Neural progenitor cell (in vitro differentiated cells): Measurements from ENCODE around the gene TRAPPC3. TPM values are rescaled to one million over a fixed set of nuclear protein-coding genes. Genes with fewer than 3 reads are reported as not detected.

ENCODE experiments used
- DNase-seq: peaks from one replicate; pipeline ENCODE4 v3.0.0-alpha.2; 2016; ENCODE audit warnings: low spot score
- H2AFZ ChIP-seq: fragments of 200-600 bp; sonication (generic); replicated peaks from 2 replicates; pipeline ENCODE4 v1.6.1; 2016; ENCODE audit warnings: antibody characterized with exemption
- H3F3A ChIP-seq: fragments of 200-600 bp; sonication (generic); 2 replicates; pipeline ENCODE4 v1.6.1; 2016; ENCODE audit warnings: antibody characterized with exemption, low read depth
- H3K27ac ChIP-seq: fragments of 200-600 bp; sonication (generic); 2 replicates; pipeline ENCODE4 v1.5.1; 2016; ENCODE audit warnings: mild to moderate bottlenecking
- H3K27me3 ChIP-seq: fragments of 200-600 bp; sonication (generic); 2 replicates; pipeline ENCODE4 v1.6.1; 2016; ENCODE audit warnings: mild to moderate bottlenecking, moderate library complexity
- H3K36me3 ChIP-seq: fragments of 200-600 bp; sonication (generic); 2 replicates; pipeline ENCODE4 v1.5.1; 2016
- H3K4me1 ChIP-seq: fragments of 200-600 bp; sonication (generic); 2 replicates; pipeline ENCODE4 v1.6.1; 2016; ENCODE audit warnings: mixed run types
- H3K4me2 ChIP-seq: fragments of 200-600 bp; sonication (generic); 2 replicates; pipeline ENCODE4 v1.6.1; 2016
- H3K4me3 ChIP-seq: fragments of 200-600 bp; sonication (generic); 2 replicates; pipeline ENCODE4 v1.5.1; 2016
- H3K79me2 ChIP-seq: fragments of 200-600 bp; sonication (generic); 2 replicates; pipeline ENCODE4 v1.6.1; 2016; ENCODE audit warnings: low read depth
- H3K9ac ChIP-seq: fragments of 200-600 bp; sonication (generic); 2 replicates; pipeline ENCODE4 v1.6.1; 2016
- H3K9me3 ChIP-seq: fragments of 200-600 bp; sonication (generic); 2 replicates; pipeline ENCODE4 v1.5.1; 2016; ENCODE audit warnings: low read depth
- H4K20me1 ChIP-seq: fragments of 200-600 bp; sonication (generic); 2 replicates; pipeline ENCODE4 v1.6.1; 2016; ENCODE audit warnings: low read depth
- H3K27ac Mint-ChIP-seq: 3 replicates; pipeline ENCODE4 v1.8.0; 2021; ENCODE audit warnings: mixed read lengths
- H3K27me3 Mint-ChIP-seq: 2 replicates; pipeline ENCODE4 v1.8.0; 2022; ENCODE audit warnings: low read depth, mild to moderate bottlenecking, inconsistent platforms, moderate library complexity, mixed read lengths; ENCODE audit not compliant: insufficient read depth
- H3K36me3 Mint-ChIP-seq: 3 replicates; pipeline ENCODE4 v1.8.0; 2021; ENCODE audit warnings: mixed read lengths
- H3K4me1 Mint-ChIP-seq: 3 replicates; pipeline ENCODE4 v1.8.0; 2021; ENCODE audit warnings: mixed read lengths
- H3K4me3 Mint-ChIP-seq: 3 replicates; pipeline ENCODE4 v1.8.0; 2021; ENCODE audit warnings: mild to moderate bottlenecking, moderate library complexity, mixed read lengths
- H3K9me3 Mint-ChIP-seq: 3 replicates; pipeline ENCODE4 v1.8.0; 2020; ENCODE audit warnings: mixed read lengths
- CTCF ChIP-seq: fragments of 200-600 bp; sonication (generic); IDR thresholded peaks from 2 replicates; pipeline ENCODE4 v1.5.1; 2017; ENCODE audit warnings: antibody characterized with exemption, mild to moderate bottlenecking
- EZH2 ChIP-seq: fragments of 200-600 bp; sonication (generic); IDR thresholded peaks from 2 replicates; pipeline ENCODE4 v1.6.1; 2017; ENCODE audit warnings: antibody characterized with exemption, mild to moderate bottlenecking, moderate library complexity
- EZH2phosphoT487 ChIP-seq: fragments of 200-600 bp; sonication (generic); IDR thresholded peaks from 2 replicates; pipeline ENCODE4 v1.6.1; 2017; ENCODE audit warnings: antibody characterized with exemption
- total RNA-seq: library from RNA; depleted of rRNA; stranded (reverse); fragments of >200 nt; gene quantifications from 2 replicates; pipeline ENCODE4 v1.2.3, GENCODE V29; 2015; ENCODE audit warnings: low replicate concordance

Gene TRAPPC3
- total RNA-seq, 1 donor from 2014 or later: 44.9 TPM

- Histone ChIP-seq H3K4me2 (no peak overlapping the region), H3F3A (no peaks in the 10 kb centered on the region), H4K20me1 (peaks cover 14% of the 10 kb centered on the region), H3K27ac (no peak overlapping the region), H3K79me2 (no peaks in the 10 kb centered on the region), H3K27me3 (peaks cover 57% of the 10 kb centered on the region), H3K9me3 (no peaks in the 10 kb centered on the region), H3K4me3 (no peak overlapping the region), H3K36me3 (no peaks in the 10 kb centered on the region), H3K4me1 (peaks cover 3% of the 10 kb centered on the region), H3K9ac (no peak overlapping the region), H2AFZ (no peak overlapping the region)
- TF ChIP-seq EZH2: no peak
- no peak for TF ChIP-seq CTCF
- no peak for TF ChIP-seq EZH2phosphoT487
- DNase-seq: no peak
- Mint-ChIP-seq H3K4me3 (peak overlapping the region; percentile 35), H3K4me1 (peaks cover 45% of the 10 kb centered on the region), H3K27me3 (peaks cover 42% of the 10 kb centered on the region), H3K9me3 (peaks cover 2% of the 10 kb centered on the region), H3K27ac (peak overlapping the region; percentile 34), H3K36me3 (peaks cover 2% of the 10 kb centered on the region)
Observed at GRCh38 chr1:36122062-36123030, 26.9 kb downstream of the TRAPPC3 start.

- Histone ChIP-seq H3F3A (no peaks in the 10 kb centered on the region), H3K9ac (no peak overlapping the region), H3K4me1 (peaks cover 6% of the 10 kb centered on the region), H4K20me1 (peaks cover 5% of the 10 kb centered on the region), H2AFZ (no peak overlapping the region), H3K27me3 (peaks cover 32% of the 10 kb centered on the region), H3K4me2 (no peak overlapping the region), H3K27ac (no peak overlapping the region), H3K36me3 (no peaks in the 10 kb centered on the region), H3K79me2 (no peaks in the 10 kb centered on the region), H3K4me3 (no peak overlapping the region), H3K9me3 (no peaks in the 10 kb centered on the region)
- Mint-ChIP-seq H3K9me3 (no peaks in the 10 kb centered on the region), H3K4me3 (no peak overlapping the region), H3K27me3 (peaks cover 31% of the 10 kb centered on the region), H3K4me1 (peaks cover 50% of the 10 kb centered on the region), H3K36me3 (no peaks in the 10 kb centered on the region), H3K27ac (no peak overlapping the region)
- DNase-seq: no peak
- TF ChIP-seq CTCF (no peak), EZH2phosphoT487 (no peak), EZH2 (no peak)
Observed at GRCh38 chr1:36119456-36119855, 29.8 kb downstream of the TRAPPC3 start.

GRCh38 chr1:36118447-36119204 is 30.7 kb downstream of the TRAPPC3 start:
- Histone ChIP-seq H3K9ac (no peak overlapping the region), H3K4me2 (no peak overlapping the region), H3K27ac (no peak overlapping the region), H3K9me3 (no peaks in the 10 kb centered on the region), H3F3A (no peaks in the 10 kb centered on the region), H4K20me1 (no peaks in the 10 kb centered on the region), H3K36me3 (no peaks in the 10 kb centered on the region), H3K79me2 (no peaks in the 10 kb centered on the region), H2AFZ (no peak overlapping the region), H3K4me3 (no peak overlapping the region), H3K4me1 (peaks cover 6% of the 10 kb centered on the region), H3K27me3 (peaks cover 24% of the 10 kb centered on the region)
- H3K36me3 Mint-ChIP-seq: no peaks in the 10 kb centered on the region
- peaks cover 27% of the 10 kb centered on the region for H3K27me3 Mint-ChIP-seq
- DNase-seq: no peak
- H3K9me3 Mint-ChIP-seq: no peaks in the 10 kb centered on the region
- TF ChIP-seq EZH2 (no peak), EZH2phosphoT487 (no peak), CTCF (no peak)
- peak overlapping the region; percentile 35 for H3K4me3 Mint-ChIP-seq
- peaks cover 50% of the 10 kb centered on the region for H3K4me1 Mint-ChIP-seq
- H3K27ac Mint-ChIP-seq: no peak overlapping the region
